ENCODE data around the gene IFFO2. TPM values are rescaled to one million over a fixed set of nuclear protein-coding genes. Genes with fewer than 3 reads are reported as not detected.

Gene IFFO2
- 16.8 TPM for total RNA-seq

GRCh38 chr1:18956193-18957135 lies at the start of gene IFFO2:
TSS of gene IFFO2 (minus strand) at chr1:18956676. CDS start at chr1:18956332, 344 bp downstream.

GRCh38 chr1:18902523-18903290 lies 53.8 kb downstream of the IFFO2 start, which contains the start of gene ALDH4A1:
TSS of gene ALDH4A1 (minus strand) at chr1:18902555. CDS start at chr1:18902523, 32 bp downstream.

GRCh38 chr1:18859560-18859959 lies 96.9 kb downstream of the IFFO2 start, which contains the start of gene TAS1R2:
TSS of gene TAS1R2 (minus strand) at chr1:18859660. CDS start at chr1:18859660, 0 bp downstream.

Small RNAs within 50 kb of the gene (small RNA-seq; reads per million reads assigned to genes)
- gene MIR1290 (ENCODE audit: low replicate concordance) (not detected), gene MIR4695 (ENCODE audit: low replicate concordance) (not detected)

Other genes starting within 250 kb of the IFFO2 start
- gene TAS1R2, start 97.0 kb downstream of the IFFO2 start, total RNA-seq: not detected
- gene ALDH4A1, start 54.1 kb downstream of the IFFO2 start, total RNA-seq: 62.2 TPM